BJ (cell line): ENCODE measurements around the gene F8. TPM values are rescaled to one million over a fixed set of nuclear protein-coding genes. Genes with fewer than 3 reads are reported as not detected.
"Not testable (repeated sequence)": the region's sequence is repeated elsewhere in the genome, so short reads cannot be mapped to it uniquely, and the experiment has no call there.

Experiments
- CTCF ChIA-PET: fragments of 350-600 bp; formaldehyde crosslinking; extraction: SDS; loops from one replicate; lab custom pipeline; 2021; ENCODE audit warnings: antibody characterized with exemption, inconsistent platforms; lab: Yijun Ruan, JAX
- POLR2A ChIA-PET: fragments of 300-600 bp; sonication (Branson Sonifier 250); formaldehyde crosslinking; extraction: SDS; loops from one replicate; lab custom pipeline; 2021; ENCODE audit warnings: antibody characterized with exemption; lab: Charles Lee
- DNase-seq: peaks from one replicate; pipeline ENCODE4 v3.0.0-alpha.2; 2011; ENCODE audit warnings: low read depth
- H3K27me3 ChIP-seq: 2 replicates; pipeline ENCODE4 v1.6.0; 2011; ENCODE audit warnings: low read length; ENCODE audit not compliant: control insufficient read depth, insufficient read depth
- H3K36me3 ChIP-seq: 2 replicates; pipeline ENCODE4 v1.5.1; 2011; ENCODE audit warnings: low read length; ENCODE audit not compliant: control insufficient read depth, insufficient read depth
- H3K4me3 ChIP-seq: 2 replicates; pipeline ENCODE4 v1.5.1; 2011; ENCODE audit warnings: low read depth, mild to moderate bottlenecking, control low read depth, low read length
- CTCF ChIP-seq: IDR thresholded peaks from 2 replicates; pipeline ENCODE4 v1.5.1; 2011; ENCODE audit warnings: low read depth, mild to moderate bottlenecking, control low read depth, inconsistent platforms, low read length, moderate library complexity; ENCODE audit not compliant: insufficient read depth
- polyA plus RNA-seq: library from polyadenylated mRNA; depleted of rRNA; stranded (reverse); fragments of >200 nt; gene quantifications from 2 replicates; pipeline ENCODE4 v1.2.3, GENCODE V29; 2011

F8 gene
- polyA plus RNA-seq, 1 experiment, result 2.7 TPM

- no peak for DNase-seq
- H3K36me3 ChIP-seq, result no peaks in the 10 kb centered on the region
- POLR2A ChIA-PET, result no interaction called here
- no peak for TF ChIP-seq CTCF
- H3K4me3 ChIP-seq, result no peak overlapping the region
- CTCF ChIA-PET, result interaction anchor here (1.4 kb wide), 1 partner anchor 79 kb away, joined by 3 read pairs; no protein-coding TSS in a partner anchor
- no peaks in the 10 kb centered on the region; the same call in 1 of the 2 replicates for H3K27me3 ChIP-seq
These were observed 194.5 kb downstream of the F8 start for GRCh38 chrX:154828016-154828408.

GRCh38 chrX:154827194-154828015 lies 195.1 kb downstream of the F8 start:
- no peak overlapping the region for H3K4me3 ChIP-seq
- POLR2A ChIA-PET, result no interaction called here
- H3K27me3 ChIP-seq, result no peaks in the 10 kb centered on the region; the same call in 1 of the 2 replicates
- CTCF ChIA-PET, result interaction anchor here (1.4 kb wide), 1 partner anchor 79 kb away, joined by 3 read pairs; no protein-coding TSS in a partner anchor
- H3K36me3 ChIP-seq, result no peaks in the 10 kb centered on the region
- TF ChIP-seq CTCF, result no peak
- no peak for DNase-seq

DNA sequence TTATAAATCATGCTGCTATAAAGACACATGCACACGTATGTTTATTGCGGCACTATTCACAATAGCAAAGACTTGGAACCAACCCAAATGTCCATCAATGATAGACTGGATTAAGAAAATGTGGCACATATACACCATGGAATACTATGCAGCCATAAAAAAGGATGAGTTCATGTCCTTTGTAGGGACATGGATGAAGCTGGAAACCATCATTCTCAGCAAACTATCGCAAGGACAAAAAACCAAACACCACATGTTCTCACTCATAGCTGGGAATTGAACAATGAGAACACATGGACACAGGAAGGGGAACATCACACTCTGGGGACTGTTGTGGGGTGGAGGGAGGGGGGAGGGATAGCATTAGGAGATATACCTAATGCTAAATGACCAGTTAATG lies 196.9 kb downstream of the F8 start:
- POLR2A ChIA-PET, CTCF ChIA-PET, DNase-seq, H3K36me3 ChIP-seq, H3K4me3 ChIP-seq, H3K27me3 ChIP-seq: not testable (repeated sequence)

DNA sequence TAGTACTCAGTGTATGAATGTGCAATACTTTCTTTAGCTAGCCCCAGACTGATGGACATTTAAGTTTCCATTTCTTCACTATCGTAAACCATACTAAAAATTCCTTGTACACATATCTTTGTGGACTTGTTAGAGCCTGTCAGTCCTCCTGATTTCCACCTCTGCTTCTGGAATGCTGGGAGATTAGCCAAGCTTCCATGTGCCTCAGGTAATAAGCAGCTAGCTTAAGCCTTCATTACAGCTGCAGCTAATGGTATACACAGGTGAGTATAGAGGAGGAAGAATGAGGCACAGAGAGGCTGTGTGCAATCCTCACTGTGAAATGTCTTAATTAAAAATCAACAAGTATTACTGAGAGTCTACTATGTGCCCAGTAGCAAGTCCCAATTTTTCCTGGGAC lies 197.9 kb downstream of the F8 start:
- no peak for TF ChIP-seq CTCF
- no peak for DNase-seq
- H3K4me3 ChIP-seq, result no peak overlapping the region
- no peaks in the 10 kb centered on the region for H3K36me3 ChIP-seq
- peaks cover 1% of the 10 kb centered on the region; the same call in 1 of the 2 replicates for H3K27me3 ChIP-seq
- ChIA-PET CTCF (interaction anchor here (0.6 kb wide), 1 partner anchor 37 kb away, joined by 3 read pairs; no protein-coding TSS in a partner anchor), POLR2A (no interaction called here)

DNA sequence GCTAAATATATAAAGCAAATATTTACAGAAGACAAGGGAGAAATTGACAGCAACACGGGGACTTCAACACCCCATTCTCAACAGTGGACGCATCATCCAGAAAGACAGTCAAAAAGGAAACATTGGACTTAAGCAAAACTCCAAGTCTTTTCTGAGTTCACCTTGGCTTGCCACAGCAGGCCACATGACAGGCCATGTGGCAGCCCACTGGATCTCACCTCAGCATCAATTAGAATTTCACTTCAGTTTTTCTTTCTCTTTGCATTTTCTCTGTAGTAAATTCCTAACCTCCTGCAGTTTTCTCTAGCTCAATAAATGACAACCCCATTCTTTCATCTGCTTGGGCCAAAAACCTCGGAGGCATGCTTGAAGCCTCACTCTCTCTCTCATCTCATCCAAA lies 200.5 kb downstream of the F8 start:
- Histone ChIP-seq H3K36me3 (no peaks in the 10 kb centered on the region), H3K4me3 (no peak overlapping the region), H3K27me3 (0 out of 2 replicates have a peak, but pooled peaks cover 1% of the 10 kb centered on the region)
- DNase-seq, result no peak
- POLR2A ChIA-PET, result no interaction called here
- TF ChIP-seq CTCF, result no peak
- CTCF ChIA-PET, result no interaction called here
